SU-DHL-6 (cell line): ENCODE results near the gene MISP.

Experiments used
- H2AFZ ChIP-seq: fragments of 200-600 bp; sonication (generic); 2 replicates; pipeline ENCODE4 v1.6.1; 2014; ENCODE audit warnings: low read depth, mild to moderate bottlenecking, moderate library complexity, mixed read lengths, antibody characterized with exemption, low read length; ENCODE audit not compliant: severe bottlenecking
- H3F3A ChIP-seq: fragments of 200-600 bp; shearing (Covaris generic); 2 replicates; pipeline ENCODE4 v1.6.0; 2016; ENCODE audit warnings: antibody characterized with exemption, mild to moderate bottlenecking; ENCODE audit not compliant: insufficient read depth
- H3K27ac ChIP-seq: fragments of 200-600 bp; sonication (generic); 2 replicates; pipeline ENCODE4 v1.5.1; 2016; ENCODE audit warnings: low read depth, mild to moderate bottlenecking, low read length, moderate library complexity, mixed read lengths
- H3K27me3 ChIP-seq: fragments of 200-600 bp; sonication (generic), shearing (Covaris generic); 2 replicates; pipeline ENCODE4 v1.6.0; 2014; ENCODE audit warnings: mild to moderate bottlenecking, low read length
- H3K36me3 ChIP-seq: fragments of 200-600 bp; sonication (generic); 2 replicates; pipeline ENCODE4 v1.6.1; 2014; ENCODE audit warnings: mild to moderate bottlenecking, low read length, mixed read lengths
- H3K4me2 ChIP-seq: fragments of 300-600, 200-600 bp; shearing (Covaris generic), sonication (generic); 2 replicates; pipeline ENCODE4 v1.6.0; 2014; ENCODE audit warnings: low read length, low read depth, mild to moderate bottlenecking; ENCODE audit not compliant: poor library complexity, severe bottlenecking
- H3K4me3 ChIP-seq: fragments of 200-600 bp; sonication (generic); 2 replicates; pipeline ENCODE4 v1.5.1; 2014; ENCODE audit warnings: antibody characterized with exemption, low read length, mild to moderate bottlenecking, mixed read lengths; ENCODE audit not compliant: insufficient read depth, poor library complexity, severe bottlenecking
- H3K79me2 ChIP-seq: fragments of 200-600 bp; sonication (generic); 2 replicates; pipeline ENCODE4 v1.6.1; 2014; ENCODE audit warnings: mild to moderate bottlenecking, low read length, moderate library complexity; ENCODE audit not compliant: insufficient read depth
- H3K9ac ChIP-seq: fragments of 200-600 bp; sonication (generic); 2 replicates; pipeline ENCODE4 v1.7.0; 2014; ENCODE audit warnings: mild to moderate bottlenecking, low read length
- H3K9me2 ChIP-seq: fragments of 200-600 bp; sonication (generic); replicated peaks from 2 replicates; pipeline ENCODE4 v1.6.1; 2014; ENCODE audit warnings: low read length; ENCODE audit not compliant: insufficient read depth
- H3K9me3 ChIP-seq: fragments of 200-600 bp; sonication (generic); 2 replicates; pipeline ENCODE4 v1.6.1; 2014; ENCODE audit warnings: low read length, mixed read lengths; ENCODE audit not compliant: insufficient read depth
- H4K20me1 ChIP-seq: fragments of 200-600 bp; sonication (generic); 2 replicates; pipeline ENCODE4 v1.6.1; 2014; ENCODE audit warnings: low read depth, mild to moderate bottlenecking, antibody characterized with exemption, low read length, moderate library complexity, mixed read lengths
- CTCF ChIP-seq: fragments of 200-600 bp; sonication (generic); IDR thresholded peaks from one replicate; pipeline ENCODE4 v1.5.1; 2017; ENCODE audit warnings: antibody characterized with exemption, mild to moderate bottlenecking, low read length, moderate library complexity; ENCODE audit not compliant: insufficient read depth, poor library complexity, severe bottlenecking
- EZH2phosphoT487 ChIP-seq: fragments of 200-600 bp; sonication (generic), shearing (Covaris generic); conservative IDR thresholded peaks from 2 replicates; pipeline ENCODE4 v1.6.1; 2018; ENCODE audit warnings: mild to moderate bottlenecking, antibody characterized with exemption, low read length, moderate library complexity, mixed read lengths

The MISP gene

GRCh38 chr19:782185-782877 is 31.4 kb downstream of the MISP start:
- Histone ChIP-seq H4K20me1 (no peaks in the 10 kb centered on the region), H3K27me3 (no peaks in the 10 kb centered on the region), H2AFZ (no peak overlapping the region), H3K36me3 (no peaks in the 10 kb centered on the region), H3K79me2 (no peaks in the 10 kb centered on the region), H3F3A (no peaks in the 10 kb centered on the region), H3K9ac (no peak overlapping the region), H3K4me2 (no peak overlapping the region), H3K4me3 (no peak overlapping the region), H3K9me3 (no peaks in the 10 kb centered on the region), H3K9me2 (no peaks in the 10 kb centered on the region), H3K27ac (no peak overlapping the region)
- TF ChIP-seq EZH2phosphoT487 = no peak
- TF ChIP-seq CTCF = no peak

GRCh38 chr19:782878-783668 is 32.2 kb downstream of the MISP start:
- no peak overlapping the region for H3K9ac ChIP-seq
- no peaks in the 10 kb centered on the region for H3K79me2 ChIP-seq
- no peaks in the 10 kb centered on the region for H3K9me2 ChIP-seq
- H3K4me3 ChIP-seq = no peak overlapping the region
- no peaks in the 10 kb centered on the region for H3K27me3 ChIP-seq
- no peaks in the 10 kb centered on the region for H4K20me1 ChIP-seq
- no peaks in the 10 kb centered on the region for H3F3A ChIP-seq
- no peaks in the 10 kb centered on the region for H3K9me3 ChIP-seq
- no peak overlapping the region for H3K27ac ChIP-seq
- no peak overlapping the region for H2AFZ ChIP-seq
- TF ChIP-seq CTCF = no peak
- TF ChIP-seq EZH2phosphoT487 = no peak
- H3K4me2 ChIP-seq = no peak overlapping the region
- no peaks in the 10 kb centered on the region for H3K36me3 ChIP-seq

- no peak overlapping the region for H3K4me3 ChIP-seq
- no peak overlapping the region for H3K27ac ChIP-seq
- no peaks in the 10 kb centered on the region for H3K36me3 ChIP-seq
- no peak overlapping the region for H2AFZ ChIP-seq
- no peaks in the 10 kb centered on the region for H3K9me3 ChIP-seq
- no peak for TF ChIP-seq CTCF
- TF ChIP-seq EZH2phosphoT487 = no peak
- no peak overlapping the region for H3K9ac ChIP-seq
- H3K9me2 ChIP-seq = no peaks in the 10 kb centered on the region
- no peaks in the 10 kb centered on the region for H3F3A ChIP-seq
- no peaks in the 10 kb centered on the region for H3K79me2 ChIP-seq
- no peaks in the 10 kb centered on the region for H3K27me3 ChIP-seq
- no peaks in the 10 kb centered on the region for H4K20me1 ChIP-seq
- H3K4me2 ChIP-seq = no peak overlapping the region
Observed at GRCh38 chr19:784541-784940, 33.6 kb downstream of the MISP start.
